HL-60/S4 treated with phorbol 12-myristate 13-acetate at 8.2 ng/mL for 4 days and 3 days (cell line): ENCODE measurements around the gene ATAD2B.

Experiments used
- in situ Hi-C: fragments of 300-500 bp; cut with MboI; formaldehyde crosslinking; loops from 2 replicates; pipeline ENCODE4 v1.15.0; 2022; ENCODE audit warnings: low sequenced_read_pairs

The ATAD2B gene

DNA sequence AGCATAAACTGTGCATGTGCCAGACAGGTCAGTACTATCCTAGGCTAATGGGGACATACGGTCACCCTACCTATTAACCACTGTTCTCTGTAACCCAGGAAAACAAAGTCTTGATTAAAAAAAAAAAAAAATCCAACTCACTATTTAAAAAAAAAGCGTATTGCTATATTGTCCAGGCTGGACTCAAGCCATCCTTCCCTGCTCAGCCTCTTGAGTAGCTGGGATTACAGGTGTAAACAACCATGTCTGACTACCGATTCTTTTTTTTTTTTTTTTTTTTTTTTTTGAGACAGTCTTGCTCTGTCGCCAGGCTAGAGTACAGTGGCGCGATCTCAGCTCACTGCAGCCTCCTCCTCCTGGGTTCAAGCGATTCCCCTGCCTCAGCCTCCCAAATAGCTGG is 11.6 kb downstream of the ATAD2B start:
- in situ Hi-C loops = no loop called here

DNA sequence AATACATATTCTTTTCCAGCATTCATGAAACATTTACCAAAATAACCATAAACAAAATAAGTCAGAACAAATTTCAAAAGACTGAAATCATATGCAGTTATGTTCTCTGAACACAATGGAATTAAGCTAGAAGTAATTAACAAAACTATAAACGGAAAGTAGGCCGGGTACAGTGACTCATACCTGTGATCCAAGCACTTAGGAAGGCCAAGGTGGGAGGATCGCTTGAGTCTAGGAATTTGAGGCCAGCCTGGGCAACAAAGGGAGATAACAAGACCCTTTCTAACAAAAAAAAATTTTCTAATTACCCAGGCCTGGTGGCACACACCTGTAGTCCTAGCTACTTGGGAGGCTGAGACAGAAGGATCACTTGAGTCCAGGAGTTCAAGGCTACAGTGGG is 14.9 kb downstream of the ATAD2B start:
- in situ Hi-C loops = no loop called here

DNA sequence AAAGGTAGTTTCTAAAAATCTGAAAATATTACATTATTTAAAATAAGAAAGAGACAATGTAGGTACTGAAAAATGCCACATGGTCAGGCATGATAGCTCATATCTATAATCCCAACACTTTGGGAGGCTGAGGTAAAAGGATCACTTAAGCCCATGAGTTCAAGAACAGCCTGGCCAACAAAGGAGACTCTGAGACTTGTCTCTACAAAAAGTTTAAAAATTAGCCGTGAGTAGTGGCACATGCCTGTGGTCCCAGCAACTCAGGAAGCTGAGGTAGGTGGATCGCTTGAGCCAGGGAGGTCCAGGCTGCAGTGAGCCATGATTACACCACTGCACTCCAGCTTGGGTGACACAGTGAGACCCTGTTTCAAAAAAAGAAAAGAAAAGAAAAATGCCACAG is 21.8 kb downstream of the ATAD2B start:
- in situ Hi-C loops = no loop called here

DNA sequence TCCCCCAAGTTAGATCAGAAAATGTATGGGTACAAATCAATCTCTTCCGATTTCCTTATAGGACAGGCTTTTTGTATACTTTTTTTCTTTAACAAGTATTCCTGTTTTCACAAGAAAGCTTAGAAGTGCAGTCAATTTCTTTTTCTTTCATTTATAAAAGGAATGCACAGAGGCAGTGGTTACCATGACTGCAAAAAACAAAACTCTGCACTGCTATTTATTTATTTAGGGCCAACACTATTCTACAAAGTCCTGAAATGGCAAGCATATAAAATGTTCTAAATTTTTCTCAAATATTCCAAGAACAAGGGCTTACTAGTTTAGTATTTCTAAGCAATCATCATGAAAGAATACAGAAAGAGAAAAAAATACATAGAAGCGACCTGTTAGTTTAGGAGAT is 22.2 kb downstream of the ATAD2B start:
- in situ Hi-C loops = no loop called here

DNA sequence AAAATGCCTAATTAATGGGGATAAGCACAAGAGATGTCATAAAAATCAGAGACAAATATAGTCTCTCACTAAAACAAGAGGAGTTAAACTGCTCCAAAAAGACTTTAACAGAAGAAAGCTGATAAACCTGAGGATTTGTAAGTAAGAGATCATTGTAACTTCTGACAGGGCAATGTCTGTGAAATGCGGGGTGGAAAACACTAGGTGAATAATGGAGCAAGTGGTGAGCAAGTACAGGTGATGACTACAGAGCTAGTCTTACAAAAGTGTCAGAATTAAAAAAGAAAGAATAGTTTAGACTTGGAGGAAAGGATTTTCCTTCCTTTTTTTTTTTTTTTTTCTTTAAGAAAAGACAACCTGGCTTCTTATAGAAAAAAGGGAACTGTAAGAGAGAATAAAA is 22.7 kb downstream of the ATAD2B start:
- in situ Hi-C loops = no loop called here

DNA sequence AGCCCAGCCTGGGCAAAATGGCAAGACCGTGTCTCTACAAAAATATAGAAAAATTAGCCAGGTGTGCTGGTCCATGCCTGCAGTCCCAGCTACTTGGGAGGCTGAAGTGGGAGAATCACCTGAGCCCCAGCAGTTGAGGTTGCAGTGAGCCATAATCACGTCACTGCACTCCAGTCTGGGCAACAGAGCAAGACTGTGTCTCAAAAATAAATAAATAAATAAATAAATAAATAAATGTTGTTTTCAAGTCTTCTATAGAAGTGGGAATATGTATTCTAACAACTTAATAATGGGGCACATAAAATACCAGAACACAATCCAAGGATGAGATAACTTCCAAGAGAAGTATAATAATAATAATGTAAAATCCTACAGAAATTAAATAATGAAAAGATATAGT is 23.9 kb downstream of the ATAD2B start:
- in situ Hi-C loops = no loop called here

DNA sequence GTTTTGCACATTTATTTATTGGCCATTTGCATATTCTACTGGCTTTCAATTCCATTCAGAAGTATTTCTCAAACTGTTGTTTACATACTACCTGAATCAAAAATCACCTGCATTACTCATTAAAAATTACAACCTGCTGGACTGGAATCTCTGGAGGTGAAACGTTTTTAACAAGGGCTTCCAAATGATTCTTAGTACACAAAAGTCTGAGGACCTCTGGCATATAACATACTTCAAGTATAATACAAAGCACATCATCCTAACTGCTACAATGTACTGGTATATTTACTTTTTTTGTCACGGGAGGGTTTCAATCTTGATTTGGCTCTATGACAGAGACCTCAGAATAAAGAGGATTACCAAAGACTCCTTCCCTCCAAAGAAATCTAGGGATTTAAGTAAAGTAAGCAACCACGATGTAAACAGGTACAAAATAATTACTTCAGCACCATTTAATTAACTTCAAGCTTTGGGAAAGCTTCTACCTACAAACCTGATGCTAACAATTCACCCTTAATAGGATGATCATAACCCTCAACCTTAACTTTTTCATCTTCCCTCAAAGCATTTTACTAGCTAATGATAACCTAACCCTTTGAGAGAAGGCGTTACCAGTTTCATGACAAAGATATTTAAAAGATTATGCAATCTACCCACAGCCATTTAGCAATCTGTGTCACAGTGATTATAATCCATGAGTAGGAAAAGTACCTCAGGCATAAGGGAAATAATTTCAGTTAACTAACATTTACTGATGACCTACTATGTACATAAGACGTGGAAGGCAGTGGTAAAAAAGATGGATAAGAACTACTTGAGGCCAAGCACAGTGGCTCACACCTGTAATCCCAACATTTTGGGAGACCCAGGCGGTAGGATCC is 24.7 kb downstream of the ATAD2B start:
- in situ Hi-C loops = no loop called here

DNA sequence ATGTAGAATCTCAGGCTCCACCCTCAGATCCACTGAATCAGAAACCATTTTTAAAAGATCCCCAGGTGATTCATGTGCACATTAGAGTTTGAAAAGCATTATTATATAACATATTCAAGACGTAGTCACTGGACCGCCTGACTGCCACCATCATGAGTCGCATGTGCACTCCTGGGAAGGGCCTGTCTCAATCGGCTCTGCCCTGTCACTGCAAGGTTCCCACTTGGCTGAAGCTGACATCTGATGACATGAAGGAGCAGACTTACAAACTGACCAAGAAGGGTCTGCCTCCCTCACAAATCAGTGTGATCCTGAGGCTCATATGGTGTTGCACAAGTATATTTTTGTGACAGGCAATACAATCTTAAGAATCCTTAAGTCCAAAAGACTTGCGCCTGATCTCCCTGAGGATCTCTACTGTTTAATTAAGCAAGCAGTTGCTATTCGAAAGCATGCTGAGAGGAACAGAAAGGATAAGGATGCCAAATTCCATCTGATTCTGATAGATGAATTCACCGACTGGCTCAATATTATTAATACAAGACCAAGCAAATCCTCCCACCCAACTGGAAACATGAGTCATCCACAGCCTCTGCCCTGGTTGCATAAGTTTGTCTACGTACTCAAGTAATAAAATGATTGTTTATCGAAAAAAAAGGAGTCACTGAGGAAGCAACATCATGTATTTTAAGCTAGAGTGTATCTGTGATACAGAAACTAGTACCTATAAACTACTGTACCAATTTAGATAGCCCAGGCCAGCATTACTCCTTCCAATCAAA is 26.2 kb downstream of the ATAD2B start:
- in situ Hi-C loops = no loop called here

DNA sequence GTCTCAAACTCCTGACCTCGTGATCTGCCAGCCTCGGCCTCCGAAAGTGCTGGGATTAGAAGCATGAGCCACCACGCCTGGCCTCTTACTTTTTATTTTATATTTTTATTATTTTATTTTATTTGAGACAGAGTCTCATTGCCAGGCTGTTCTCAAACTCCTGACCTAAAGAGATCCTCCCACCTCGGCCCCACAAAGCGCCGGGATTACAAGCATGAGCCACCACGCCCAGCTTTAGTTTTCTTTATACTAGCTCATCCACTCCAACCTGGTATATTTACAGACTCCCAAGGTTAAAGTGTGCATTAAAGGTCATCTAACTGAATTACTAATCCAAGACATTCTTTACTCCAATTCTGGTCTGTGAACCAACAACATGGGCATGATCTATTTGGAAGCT is 26.8 kb downstream of the ATAD2B start:
- in situ Hi-C loops = no loop called here

DNA sequence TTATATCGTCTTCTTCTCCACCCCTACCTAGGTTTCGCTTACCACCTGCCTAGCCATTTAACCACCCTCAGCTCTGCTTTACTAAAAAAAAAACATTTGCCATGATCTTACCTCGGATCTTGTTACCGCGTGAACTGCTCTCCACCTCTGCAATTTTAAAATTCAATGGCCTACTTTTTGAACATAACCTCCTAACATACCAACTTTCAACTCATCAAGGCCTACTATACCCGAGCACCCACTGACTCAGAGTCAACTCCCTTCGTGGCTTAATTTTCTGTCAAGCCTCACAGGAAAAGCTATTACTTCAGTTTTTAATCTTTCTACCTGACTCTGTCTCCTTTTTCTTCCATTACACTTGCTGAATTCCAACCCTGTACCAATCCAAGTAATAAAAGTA is 55.7 kb downstream of the ATAD2B start:
- in situ Hi-C loops = no loop called here

DNA sequence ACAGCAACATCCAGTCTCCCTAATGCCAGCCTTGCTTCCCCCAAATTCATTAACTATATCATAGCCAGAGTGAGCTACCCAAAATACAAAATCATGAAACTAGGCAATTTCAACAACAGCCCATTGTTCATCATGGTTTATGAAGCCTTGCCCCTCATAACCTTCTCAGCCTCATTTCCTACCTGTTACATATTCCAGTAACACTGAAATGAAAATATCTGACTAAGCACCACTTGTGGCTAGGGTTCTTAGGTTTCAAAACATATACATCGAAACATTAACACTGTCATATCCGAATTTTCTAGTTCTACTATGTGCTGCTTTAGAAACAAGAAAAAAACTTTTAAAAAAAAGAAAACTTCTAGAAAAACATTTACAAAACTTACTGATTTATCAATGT is 59.5 kb downstream of the ATAD2B start:
- in situ Hi-C loops = no loop called here

DNA sequence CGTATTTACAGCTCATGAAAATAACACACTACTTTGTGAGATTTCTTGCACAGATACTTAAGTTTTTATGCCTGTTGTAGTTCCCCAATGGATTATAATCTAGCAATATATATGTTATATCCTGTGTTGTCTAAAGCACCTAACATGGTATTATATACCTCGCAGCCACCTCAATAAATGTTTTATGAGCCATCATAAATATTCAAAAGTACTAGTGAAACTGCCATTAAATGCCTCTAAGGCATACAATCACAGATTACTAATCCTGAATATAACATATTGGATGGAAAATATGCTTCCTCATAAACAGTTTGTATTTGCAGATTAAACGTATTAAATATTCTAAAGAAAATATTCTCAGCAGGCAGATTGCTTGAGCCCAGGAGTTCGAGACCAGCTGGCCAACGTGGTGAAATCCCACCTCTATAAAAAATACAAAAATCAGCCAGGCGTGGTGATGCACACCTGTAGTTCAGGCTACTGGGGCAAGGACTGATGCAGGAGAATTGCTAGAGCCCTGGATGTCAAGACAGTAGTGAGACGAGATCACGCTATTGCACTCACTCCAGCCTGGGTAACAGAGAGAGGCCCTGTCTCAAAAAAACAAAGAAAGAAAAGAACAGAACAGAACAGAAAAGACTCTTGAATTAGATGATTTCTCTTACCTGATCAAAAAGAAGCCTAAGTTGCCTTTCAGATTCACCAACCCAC is 64.1 kb downstream of the ATAD2B start:
- in situ Hi-C loops = no loop called here

DNA sequence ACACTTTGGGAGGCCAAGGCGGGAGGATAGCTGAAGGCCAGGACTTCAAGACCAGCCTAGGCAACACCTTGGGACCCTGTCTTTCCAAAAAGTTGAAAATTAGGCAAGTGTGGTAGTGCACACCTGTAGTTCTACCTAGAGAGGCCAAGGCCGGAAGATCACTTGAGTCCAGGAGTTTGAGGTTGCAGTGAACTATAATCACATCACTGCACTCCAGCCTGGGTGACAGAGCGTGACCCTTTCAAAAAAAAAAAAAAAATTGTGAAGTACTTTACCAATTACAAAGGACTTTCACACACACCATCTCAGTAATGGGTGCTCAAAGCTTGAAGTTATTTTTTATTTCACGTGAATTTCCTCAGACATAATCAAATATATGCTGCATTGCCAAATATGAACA is 65.0 kb downstream of the ATAD2B start:
- in situ Hi-C loops = no loop called here

DNA sequence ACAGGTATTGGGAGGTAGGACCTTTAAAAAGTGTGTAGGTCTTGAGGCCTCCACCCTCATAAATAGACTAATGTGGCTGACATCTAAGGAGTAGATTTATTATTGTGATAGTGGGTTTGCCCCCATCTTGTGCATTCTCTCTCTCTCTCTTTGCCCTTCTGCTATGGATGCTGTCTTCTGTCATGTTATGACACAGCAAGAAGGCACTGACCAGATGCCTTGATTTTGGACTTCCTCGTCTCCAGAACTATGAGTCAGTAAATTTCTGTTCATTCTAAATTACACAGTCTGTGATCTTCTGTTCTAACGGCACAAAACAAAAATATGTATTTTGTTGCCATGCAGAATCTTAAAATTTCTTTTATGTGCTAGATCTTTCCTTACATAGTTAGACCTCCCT is 66.9 kb downstream of the ATAD2B start:
- in situ Hi-C loops = no loop called here

DNA sequence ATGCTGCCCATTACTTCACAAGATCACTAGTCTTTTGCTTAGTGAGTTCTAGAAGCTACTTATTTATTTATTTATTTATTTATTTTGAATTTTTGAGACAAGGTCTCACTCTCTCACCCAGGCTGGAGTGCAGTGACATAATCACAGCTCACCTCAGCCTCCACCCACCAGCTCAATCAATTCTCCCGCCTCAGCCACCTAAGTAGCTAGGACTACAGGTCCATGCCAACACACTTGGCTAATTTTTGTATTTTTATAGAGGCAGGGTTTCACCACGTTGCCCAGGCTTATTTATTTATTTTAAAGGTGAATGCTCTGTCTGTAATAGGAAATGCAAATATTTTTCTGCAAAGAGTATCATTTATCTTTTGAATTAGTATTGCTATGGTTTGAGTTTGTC is 67.7 kb downstream of the ATAD2B start:
- in situ Hi-C loops = no loop called here

DNA sequence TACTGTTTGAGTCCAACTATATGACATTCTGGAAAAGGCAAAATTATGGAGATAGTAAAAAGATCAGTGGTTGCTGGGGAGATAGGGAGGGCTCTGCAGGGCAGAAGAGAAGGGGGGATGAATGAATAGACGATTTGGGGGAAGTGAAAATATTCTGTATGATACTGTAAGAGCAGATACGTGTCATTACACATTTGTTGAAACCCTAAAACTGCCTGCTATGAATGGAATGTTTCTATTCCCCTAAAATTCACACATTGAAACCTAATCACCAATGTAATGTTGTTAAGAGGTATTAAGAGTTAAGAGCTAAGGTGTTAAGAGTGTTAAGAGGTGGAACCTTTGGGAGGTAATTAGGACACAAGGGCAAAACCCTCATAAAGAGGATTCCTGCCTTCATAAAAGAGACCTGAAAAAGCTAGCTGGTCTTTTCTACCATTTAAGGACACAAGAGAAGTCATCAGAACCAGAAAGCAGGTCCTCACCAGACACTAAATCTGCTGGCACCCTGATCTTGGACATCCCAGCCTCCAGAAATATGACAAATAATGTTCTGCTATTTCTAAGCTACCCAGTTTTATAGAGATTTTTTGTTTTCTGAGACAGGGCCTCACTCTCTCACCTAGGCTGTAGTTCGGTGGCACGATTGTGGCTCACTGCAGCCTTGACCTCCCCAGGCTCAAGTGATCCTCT is 76.2 kb downstream of the ATAD2B start:
- in situ Hi-C loops = no loop called here

DNA sequence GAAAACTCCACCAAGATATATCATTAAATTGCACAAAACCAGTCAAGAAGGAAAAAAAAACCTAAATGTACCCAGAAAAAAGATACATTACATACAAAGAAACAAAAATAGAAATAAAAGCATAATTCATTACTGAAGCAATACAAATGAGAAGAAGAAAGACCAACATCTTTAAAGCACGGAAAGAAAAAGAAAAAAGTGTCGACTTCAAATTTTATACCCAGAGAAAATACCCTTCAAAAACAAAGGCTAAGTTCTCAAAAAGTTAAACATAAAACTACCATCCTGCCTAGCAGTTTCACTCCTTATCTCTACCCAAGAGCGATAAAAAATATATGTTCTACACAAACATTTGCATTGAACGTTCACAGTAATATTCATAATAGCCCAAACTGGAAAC is 82.0 kb downstream of the ATAD2B start:
- in situ Hi-C loops = no loop called here

DNA sequence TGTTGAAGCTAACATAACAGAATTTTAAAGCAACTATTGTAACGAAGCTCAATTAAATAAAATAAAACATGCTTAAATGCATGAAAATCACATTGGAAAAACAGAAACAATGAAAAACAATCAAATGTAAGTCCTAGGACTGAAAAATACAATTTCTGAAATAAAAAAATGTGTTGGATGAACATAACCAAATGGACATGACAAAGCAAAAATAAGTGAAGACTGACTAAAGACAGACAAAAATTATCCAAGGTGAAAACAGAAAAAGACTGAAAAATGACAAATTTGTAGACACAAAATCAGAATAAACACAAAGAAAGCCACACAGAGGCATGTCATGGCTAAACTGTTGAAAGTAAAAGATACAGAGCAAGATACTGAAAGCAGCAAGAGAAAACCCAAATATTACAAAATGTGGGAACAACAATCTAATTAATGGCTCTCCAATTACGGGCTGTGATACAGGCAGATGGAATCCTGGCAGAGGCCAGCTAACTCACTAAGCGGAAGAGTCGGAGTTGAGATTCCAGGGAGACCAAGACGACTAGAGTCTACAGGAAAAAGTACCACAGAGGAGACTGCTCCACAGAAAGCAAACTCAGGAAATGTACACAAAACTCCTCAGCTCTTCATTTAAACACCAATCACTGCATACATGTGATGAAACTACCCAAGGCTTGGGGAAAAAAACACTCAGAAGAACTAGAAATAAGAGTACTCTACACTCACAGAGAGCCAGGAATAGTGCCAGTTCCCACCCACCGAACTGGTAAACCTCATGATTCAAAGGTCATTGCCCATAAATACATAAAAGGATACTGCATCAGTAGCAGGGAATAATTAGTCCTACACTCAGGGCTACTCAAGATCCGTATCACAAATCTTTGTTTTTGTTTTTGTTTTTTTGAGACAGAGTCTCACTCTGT is 83.6 kb downstream of the ATAD2B start:
- in situ Hi-C loops = no loop called here

DNA sequence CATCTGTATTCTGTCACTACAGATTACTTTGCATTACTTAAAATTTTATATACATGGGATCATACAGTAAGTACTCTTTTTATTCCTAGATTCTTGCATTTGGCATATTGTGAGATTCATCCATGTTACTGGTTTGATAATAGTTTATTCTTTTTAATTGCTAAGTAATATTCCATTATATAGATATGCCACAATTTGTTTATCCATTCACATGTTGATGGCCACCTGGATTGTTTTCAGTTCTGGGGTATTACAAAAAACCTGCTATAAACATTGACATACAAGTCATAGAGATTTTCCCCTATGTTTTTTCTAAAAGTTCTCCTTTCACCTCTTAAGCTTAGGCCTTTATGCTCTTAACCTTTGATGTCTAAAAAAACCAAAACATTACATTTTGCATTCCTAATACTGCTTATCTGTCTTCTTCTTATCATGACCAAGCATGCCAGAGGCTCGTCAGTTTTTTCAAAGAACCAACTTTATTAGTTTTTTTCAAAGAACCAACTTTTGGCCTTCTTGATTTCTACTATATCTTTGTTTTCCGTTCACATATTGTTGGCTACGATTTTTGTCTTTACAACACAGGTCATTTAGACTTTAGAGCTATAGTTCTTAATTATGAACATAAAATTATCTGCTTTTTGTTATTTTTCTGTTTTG is 86.9 kb downstream of the ATAD2B start:
- in situ Hi-C loops = no loop called here

DNA sequence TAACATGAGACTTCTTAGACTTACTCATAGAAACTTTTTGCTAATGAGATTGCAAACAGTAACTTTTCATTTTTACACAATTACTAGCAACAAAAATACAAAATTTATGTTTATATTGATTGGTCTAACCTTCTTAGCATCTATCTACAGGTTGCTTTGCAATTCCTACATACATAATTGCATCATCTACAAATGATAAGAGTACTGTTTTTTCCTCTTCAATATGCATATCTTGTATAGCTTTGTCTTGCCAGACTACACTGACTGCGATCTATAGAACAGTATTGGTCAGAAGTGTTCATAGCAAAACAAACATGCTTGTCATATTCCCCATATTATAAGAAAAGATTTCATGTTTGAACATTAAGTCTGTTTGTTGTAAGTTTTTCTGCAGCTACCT is 87.9 kb downstream of the ATAD2B start:
- in situ Hi-C loops = no loop called here
